IPS-NIHi11 (cell line): ENCODE measurements around the gene RNF207.

Experiments
- DNase-seq: peaks from one replicate; pipeline ENCODE4 v3.0.0; 2012; ENCODE audit warnings: mixed read lengths, low spot score

RNF207 gene

DNA sequence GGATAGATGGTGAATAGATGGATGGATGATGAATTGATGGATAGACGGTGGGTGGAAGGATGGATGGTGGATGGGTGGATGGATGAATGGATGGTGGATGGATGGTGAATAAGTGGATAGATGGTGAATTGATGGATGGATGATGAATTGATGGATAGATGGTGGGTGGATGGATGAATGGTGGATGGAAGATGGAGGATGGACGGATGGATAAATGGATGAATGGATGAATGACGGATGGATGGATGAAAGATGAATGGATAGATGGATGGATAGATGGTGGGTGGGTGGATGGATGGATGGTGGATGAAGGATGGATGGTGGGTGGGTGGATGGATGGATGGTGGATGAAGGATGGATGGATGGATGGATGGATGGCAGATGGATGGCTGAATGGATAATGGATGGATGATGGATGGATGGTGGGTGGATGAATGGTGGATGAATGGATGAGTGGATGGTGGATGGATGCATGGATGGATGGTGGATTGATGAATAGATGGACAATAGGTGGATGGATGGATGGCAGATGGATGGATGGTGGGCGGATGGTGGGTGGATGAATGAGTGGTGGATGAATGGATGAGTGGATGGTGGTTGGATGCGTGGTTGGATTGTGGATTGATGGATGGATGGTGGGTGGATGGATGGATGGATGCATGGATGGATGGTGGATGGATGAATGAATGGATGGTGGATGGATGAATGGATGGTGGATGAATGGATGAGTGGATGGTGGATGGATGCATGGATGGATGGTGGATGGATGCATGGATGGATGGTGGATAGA lies 31.1 kb upstream of the RNF207 start:
- DNase-seq: no peak

DNA sequence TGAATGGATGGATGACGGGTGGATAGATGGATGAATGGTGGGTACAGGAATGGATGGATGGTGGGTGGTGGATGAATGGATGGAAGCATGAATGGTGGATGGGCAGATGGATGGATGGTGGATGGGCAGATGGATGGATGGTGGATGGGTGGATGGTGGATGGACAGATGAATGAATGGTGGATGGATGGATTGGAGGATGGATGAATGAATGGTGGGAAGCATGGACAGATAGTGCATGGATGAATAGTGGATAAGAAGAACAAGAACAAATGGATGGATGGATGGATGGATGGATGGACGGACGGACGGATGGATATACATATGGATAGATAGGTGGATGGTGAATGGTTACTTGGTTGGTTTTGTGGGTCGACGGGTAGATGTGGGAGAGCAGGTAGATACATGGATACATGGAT lies 30.5 kb upstream of the RNF207 start:
- no peak for DNase-seq

DNA sequence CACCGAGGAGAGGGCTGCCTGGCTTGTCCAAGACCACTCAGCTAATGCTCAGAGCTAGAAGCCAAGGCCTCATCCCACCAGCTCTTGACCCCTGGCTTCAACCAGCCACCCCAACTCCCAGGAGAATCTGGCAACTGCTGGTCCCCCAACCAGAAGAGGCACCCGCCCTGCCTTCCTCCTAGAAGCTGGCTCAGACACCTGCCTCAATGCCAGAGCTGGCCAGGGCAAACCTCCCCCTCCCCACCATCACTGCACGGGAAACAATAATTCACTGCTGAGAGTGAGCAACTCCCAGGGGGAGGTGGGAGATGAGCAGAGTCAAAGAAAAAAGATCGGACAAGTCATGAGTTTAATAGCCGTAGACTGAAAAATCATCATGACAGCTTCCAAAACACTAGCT lies 29.1 kb upstream of the RNF207 start:
- no peak for DNase-seq

DNA sequence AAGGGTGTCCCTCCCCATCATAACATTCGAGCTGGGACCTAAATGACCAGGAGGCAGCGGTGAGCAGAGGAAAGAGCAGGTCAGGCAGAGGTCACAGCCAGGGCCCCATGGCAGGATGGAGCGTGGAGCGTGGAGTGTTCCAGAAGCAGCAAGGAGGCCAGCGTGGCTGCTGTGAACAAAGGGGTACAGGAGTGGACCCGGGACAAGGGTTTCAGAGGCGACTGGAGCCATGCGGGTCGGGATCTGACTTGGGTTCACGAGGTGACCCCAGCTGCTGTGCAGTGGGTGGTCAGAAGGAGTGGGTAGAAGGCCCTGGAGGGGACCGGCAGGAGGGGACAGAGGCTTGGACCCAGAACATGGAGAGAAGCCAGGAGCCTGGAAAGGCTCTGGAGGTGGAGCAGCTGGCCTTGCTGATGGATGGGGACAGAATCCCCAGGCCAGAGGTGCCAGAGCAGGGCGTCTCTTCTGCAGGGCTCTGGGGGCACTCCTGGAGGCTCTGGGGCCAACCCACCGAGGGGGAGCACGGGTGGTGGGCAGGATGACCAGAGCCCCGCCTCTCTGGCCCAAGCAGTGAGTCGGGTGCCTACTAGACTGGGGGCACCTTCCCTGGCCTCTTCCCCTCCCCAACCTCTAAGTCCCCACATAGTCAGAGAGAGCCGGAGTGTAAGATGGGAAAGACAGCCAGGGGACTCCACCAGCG lies 28.1 kb upstream of the RNF207 start:
- DNase-seq: no peak

DNA sequence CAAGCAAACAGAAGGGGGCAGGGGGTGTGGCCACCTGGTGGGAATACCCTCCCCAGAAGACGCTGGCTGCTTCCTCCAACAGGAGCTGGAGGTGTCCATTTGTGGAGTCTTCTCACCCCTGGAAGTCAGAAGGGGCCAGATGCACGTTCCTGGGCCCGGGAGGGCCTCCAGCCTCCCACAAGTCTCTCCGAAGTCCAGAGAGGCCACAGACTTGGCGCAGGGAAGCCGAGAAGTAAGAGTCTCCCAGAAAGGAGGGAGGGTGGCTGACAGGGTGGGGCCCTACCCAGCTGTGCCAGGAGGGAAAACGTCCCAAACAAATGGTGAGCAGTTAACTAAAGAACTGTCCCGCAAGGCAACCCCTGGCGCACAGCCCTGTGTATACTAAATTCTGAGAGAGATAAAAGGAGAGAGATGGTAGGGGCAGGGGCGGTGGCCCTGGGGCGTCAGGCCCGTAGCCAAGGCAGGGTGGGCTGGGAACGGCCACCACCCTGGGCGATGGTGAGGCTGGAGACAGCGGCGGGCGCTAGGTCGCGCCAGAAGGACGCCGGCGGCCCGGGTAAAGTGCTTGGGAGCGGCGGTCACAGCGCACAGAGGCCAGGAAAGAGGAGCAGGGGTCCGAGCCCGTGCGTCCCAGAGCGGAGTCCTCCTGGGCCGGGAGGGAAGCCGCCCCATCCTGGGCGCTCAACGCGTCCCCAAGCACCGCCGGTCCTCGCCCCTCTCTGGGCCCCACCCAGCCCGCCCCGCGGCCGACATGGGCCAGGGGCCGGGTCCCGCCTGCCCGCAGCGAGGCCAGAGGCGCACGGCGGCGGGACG lies 27.0 kb upstream of the RNF207 start:
- peak; percentile 73 for DNase-seq

DNA sequence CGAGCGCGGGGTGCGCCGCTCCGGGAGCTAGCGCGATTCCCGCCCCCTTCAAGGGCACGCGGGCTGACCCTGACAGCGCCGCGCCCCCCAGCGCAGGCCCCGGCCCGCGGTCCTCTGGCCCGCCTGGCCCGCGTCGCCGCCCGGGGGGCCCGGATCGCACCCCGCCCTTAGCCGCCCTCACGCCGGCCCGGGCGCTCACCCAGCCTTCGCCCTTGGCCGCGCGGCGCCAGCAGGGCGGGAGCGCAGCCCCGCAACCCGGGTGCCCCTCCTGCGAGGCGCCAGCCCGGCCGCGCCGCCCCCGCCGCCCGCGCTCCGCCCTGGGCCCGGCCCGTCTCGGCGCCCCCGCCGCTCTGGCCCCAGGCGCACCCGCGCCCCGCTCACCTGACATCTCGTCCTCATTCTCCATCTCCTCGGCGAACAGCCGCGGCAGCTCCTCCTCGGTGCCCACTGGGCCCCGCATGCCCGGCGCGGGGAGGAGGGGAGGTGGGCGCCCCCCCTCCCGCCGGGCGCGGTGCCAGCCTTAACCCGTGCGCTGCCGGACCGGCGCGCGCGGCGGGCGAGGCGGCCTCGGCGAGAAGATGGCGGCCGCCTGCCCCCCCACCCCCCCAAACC lies 26.2 kb upstream of the RNF207 start:
- peak; percentile 49 for DNase-seq

DNA sequence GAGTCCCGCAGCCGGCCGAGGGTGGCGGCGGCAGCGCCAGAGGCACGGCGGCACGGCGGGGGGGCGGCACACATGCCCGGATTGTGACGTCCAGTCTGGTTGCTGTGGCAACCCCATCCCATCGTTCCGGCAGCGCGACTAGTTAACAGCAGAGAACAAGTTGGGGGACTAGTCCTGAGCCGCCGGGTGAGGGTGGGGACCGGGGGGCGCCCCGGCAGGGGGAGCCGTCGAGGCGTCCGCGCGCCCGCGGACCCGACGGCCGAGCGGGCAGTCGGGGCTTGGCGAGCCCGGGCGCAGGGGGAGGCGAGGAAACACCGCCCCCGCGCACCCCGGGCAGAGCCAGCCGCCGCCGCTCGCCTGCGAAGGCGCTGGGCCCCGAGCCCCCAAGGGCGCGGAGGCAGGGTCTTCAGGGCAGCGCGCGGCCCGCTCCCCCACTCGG lies 25.6 kb upstream of the RNF207 start, which contains the start of gene CHD5:
Gene CHD5, minus strand, starts transcription at position 54 of the 439 bp plus-strand sequence. CDS start 298 bp downstream, outside the sequence.
- DNase-seq: peak; percentile 78

DNA sequence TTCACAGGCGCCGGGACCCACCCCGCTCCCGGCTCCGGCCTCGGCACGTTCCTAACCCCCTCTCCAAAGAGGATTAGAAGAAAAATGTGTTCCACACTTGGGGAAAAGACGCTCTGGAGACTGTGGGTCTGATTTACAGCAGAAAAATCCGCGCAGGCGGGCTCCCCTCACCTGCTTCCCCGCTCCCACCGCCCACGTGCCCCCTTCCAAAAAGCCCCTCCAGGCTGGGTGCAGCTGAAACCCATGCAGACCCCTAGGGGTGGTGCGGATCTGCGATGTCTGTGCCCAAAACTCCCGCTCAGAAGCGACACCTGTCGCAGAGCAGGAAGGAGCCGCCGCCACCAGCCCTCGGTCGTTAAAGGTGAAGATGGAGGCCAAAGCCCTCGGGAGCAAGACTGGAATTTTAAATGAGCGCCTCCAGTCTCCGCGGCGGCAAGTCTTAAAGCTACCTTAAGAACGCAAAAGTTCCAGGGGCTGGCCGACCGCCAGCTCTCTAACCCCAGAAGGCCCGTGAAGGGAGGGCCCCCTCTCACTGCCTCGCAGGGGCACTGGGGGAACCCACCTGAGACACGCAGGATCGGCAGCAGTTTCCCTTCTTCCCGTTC lies 25.1 kb upstream of the RNF207 start:
- DNase-seq: peak; percentile 25

DNA sequence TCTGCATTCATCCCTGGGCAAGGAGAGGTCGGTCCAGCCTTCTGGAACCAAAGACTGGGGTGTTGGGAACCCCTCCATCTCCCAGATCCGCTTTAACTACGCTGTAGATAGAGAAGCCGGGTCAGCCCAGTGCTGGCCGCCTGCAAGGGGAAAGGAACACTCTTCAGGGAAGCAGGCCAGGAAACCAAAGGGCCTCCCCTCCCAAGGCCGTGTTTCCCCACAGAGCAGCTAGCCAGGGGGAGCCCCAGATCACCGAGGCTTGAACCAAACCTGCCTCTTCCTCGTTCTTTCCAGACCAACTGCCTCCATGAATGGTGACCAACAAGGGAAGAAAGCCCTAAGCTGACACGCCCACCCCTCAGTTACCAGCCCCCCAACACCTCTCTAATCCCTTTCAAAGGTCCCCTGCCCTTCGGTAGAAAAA lies 24.6 kb upstream of the RNF207 start:
- DNase-seq: peak; percentile 33

DNA sequence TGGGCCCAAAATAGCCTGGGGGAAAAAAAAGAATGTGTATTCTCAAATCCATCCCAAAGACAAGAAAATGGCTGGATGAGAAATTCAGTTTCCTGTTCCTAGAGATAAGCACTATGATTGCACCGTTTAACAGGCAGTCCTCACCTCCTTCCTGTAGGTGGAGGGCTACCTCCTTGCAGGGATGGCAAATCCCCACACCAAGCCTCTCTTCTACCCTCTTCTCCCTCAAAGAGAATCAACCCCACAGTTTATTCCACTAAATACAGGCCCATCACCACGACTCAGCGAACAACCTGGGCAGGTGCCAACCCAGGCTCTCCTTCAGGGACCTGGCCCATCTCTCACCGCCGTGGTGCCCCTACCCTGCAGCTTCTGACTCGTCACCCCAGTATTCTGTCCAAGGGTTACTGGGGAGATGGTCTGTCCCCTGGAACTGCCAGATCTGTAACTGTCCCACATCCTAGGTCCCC lies 22.4 kb upstream of the RNF207 start:
- peak; percentile 48 for DNase-seq

DNA sequence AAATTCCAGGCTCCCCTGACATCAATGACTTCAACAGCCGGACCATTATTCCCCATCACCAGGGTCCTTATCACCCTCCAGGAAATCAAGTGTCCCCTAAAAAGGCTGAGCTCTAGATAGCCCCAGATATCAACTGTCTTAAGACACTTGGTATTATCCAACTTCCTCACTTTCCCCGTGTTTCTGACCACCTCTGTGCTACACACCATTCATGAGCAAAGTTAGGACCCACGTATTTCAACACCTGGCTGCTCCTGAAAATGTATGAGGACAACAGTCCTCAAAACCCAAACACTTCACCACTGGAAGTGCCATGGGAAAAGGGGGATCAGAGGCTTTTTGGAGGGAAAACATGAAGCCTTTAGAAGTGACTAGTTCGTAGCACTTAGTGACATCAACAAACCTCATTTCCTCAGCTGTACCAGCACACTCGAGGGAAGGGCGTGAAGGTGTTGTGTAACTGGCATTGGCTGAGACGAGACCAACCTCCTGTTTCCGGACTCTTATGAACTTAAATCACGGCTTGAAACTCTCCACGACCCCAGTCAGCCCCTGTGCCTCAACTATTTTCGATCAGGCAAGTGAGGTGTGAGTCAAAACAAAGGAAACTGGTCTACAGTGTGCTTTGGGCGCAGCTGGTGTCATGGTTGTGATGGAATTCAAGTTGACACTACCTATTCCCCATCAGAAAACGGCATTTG lies 21.7 kb upstream of the RNF207 start:
- no peak for DNase-seq

DNA sequence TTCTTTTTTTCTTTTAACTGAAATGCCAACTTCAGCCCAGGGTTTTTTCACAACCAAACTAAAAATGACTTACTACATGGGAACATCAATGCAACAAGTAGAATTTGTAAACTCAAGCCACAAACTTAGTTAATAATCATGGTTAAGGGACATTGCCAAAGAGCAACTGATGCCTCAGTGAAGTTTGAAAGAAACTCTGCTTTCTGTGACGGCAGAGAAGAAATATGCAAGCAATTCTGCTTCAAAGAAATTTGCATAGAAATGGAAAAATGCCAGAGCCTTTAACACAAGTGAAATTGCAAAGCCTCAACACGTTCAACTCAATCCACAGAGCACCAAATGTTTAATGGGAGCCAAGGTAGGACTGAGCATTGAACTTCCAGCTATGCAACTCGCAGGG lies 20.8 kb upstream of the RNF207 start:
- DNase-seq: no peak

DNA sequence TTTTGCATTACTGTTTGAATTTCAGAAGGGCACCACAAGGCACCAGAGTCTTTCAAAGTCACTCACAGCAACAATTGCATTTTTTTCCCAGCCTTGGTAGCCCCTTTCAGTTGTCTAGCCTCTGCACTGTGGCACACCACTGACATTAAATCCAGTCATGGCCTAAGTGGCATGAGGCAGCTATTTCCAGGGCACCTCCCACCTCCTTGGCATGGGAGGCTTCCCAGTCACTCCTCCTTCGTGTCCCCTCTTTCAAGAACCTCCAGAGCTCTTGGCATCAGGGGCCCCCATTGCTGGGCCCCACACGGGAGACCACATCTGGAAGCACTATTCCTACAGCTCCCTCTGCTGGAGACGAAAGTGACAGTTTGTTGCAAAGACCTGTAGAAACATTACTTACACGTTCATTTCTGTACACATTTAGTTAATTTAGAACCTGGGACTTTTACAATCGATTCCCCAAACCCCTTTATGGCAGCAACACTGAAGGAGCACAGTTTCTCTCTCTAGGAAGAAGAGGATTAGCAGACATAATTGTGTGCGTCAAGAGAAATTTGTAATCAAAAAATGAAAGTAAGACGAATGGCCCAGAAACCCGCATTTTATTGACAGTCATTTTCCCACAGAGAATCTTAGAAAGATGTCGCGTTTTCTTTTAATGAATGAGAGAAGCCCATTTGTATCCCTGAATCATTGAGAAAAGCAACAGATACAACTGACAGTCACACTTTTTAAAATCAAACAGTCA lies 20.1 kb upstream of the RNF207 start:
- DNase-seq: peak; percentile 35

DNA sequence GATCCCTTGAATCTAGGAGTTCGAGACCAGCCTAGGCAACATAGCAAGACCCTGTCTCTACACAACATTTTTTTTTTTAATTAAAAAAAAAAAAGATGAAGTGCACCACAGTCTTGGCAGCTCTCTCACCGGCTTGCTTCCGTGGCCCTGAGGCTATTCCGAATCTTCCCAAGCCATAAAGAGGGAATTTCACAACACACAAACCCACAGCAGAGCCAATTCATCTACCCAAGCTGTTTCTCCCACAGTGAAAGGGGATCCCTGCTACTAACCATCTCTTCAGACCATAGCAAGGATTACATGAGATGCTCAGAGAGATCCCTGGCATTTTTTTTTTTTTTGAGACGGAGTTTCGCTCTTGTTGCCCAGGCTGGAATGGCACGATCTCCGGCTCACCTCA lies 17.5 kb upstream of the RNF207 start:
- DNase-seq: no peak

DNA sequence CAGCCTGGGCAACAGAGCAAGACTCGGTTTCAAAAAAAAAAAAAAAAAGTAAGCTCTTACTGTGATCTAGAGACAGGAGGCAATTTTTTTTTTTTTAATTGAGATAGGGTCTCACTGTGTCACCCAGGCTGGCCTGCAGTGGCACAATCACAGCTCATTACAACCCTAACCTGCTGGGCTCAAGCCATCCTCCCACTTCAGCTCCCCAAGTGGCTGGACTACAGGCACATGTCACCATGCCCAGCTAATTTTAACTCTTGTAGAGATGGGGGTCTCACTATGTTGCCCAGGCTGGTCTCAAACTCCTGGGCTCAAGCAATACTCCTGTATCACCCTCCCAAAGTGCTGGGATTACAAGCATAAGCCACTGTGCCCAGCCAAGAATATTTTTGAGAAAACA lies 14.0 kb upstream of the RNF207 start:
- no peak for DNase-seq

DNA sequence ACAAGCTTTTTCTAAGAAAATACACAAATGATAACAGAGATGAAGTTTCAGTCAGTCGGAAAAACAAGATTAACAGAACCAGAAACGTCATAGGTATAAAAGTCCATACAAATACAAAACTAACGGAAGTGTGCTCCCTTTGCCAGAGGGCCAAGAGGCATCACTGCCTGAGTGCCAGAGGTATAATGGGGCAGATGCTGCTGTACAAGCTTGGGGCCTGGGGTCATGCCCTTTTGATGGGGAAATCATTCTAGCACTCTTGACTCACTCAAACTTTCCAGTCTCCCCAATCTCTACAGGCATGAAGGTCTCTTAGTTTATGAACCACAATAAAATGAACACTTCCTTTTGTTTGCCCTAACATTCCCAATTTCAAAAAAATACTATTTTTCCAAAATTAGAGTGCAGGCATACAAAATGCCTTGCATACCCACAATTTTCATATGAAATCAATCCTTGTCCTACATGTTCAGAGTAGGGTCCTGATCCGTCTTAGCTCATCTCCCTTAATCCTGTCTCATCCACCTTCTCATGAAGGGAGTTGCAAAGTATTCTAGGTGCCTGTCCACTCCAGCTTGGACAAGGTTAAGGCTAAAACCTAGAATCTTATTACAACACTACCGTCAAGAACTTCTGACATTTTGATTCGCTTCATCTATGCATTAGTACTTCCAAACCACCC lies 8.0 kb upstream of the RNF207 start:
- no peak for DNase-seq

DNA sequence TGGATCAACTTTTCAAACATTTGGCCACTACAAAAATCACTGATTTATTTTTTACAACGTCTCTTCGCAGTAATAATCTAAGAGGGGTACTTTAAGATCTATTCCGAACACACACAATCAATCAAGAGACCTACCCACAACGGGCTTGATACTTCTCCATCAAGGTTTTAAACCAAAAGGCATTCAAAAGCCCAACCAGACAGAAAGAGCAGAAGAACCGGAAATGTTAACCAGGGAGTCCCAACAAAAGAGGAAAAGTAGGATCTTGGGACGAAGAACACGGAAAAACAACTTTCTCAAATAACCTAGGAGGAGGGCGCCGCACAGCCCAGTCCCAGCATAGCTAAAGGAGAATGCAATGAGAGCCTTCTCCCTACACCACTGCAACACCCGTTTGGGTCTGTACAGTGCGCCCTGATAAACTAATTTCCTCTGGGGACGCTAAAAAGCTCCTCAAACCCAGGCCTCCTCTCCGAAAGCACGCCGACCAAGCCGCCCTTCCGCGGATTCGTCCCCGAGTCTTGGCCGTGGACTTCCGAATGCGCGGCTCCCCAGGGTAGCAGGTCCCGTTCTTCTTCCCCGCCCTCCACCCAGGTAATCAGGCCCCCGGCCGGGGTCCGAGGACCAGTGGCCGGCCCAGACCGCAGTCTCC lies 7.1 kb upstream of the RNF207 start:
- DNase-seq: no peak

DNA sequence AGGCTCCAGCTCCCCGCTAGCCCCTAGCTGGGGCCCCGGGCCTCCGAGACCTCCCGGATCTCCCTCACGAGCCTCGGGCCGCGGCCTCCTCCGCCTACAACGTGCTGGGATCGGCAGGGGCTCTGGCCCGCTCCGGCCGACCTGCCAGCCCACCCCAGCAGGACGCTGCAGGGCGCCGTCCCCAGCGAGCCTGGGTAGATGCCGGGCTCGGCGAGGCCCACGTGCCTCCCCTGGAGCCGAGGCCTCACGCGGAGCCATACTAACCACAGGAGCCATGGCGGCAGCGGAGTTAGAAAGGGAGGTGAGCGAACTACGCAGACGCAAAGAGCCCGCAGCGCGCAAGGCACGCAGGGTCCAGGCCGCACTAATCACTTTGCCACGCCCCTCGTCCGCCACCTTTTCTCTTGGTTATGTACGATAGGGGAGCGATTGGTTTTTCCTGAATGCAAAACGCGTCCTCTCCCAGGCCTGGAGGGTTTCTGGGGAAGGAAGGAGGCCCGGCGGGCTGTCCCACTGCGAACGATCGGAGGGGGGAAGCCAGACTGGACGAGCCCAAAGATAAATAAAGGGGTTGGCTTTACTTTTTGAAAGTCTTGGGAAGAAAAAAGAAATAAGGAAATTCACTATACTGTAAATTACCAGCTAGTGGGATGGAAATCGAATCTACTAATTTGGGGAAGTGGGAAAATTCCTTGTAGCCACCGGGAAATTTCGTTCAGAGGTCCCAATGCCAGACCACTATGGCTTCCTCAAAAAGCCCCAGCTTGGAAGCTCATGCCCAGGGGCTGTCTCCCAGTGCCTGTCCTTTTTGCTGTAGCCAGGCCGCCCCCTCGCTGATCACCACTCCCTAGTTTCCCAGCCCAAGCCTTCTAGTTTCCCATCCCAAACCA lies 6.4 kb upstream of the RNF207 start, which contains the start of gene RPL22:
Gene RPL22, minus strand, starts transcription at position 298 of the 890 bp plus-strand sequence. Its CDS starts 22 bp downstream, at position 276.
- DNase-seq: peak; percentile 89
